ENCODE data around the gene DRD2.

Gene DRD2

GRCh38 chr11:113440816-113441215 is 34.4 kb downstream of the DRD2 start:
- DNase-seq = no peak

DNA sequence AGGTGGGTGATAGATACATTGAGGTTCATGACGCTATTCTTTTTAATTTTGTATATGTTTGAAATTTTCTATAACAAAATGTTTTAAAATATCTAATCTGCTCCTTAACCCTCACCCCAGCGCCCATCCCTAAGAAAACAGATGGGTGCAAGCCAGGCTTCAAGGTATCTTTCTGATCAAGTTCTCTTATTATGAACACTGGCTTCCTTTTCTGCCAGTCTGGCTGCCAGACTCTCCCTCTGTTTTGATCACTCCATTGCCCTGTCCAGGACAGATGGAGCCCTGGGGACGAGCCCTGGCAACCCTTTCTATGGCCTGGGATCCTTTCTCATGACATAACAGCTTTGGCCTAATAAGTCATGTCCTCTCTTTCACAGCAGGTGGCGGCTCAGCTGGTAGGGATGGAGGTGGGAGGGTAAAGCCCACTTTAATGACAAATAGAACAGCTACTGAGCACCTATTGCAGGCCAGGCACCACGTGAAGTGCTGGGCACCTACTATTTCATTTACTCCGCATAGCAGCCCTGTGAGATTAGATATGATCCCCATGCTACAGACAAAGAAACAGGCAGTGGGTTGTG is 38.4 kb downstream of the DRD2 start:
- no peak for DNase-seq

DNA sequence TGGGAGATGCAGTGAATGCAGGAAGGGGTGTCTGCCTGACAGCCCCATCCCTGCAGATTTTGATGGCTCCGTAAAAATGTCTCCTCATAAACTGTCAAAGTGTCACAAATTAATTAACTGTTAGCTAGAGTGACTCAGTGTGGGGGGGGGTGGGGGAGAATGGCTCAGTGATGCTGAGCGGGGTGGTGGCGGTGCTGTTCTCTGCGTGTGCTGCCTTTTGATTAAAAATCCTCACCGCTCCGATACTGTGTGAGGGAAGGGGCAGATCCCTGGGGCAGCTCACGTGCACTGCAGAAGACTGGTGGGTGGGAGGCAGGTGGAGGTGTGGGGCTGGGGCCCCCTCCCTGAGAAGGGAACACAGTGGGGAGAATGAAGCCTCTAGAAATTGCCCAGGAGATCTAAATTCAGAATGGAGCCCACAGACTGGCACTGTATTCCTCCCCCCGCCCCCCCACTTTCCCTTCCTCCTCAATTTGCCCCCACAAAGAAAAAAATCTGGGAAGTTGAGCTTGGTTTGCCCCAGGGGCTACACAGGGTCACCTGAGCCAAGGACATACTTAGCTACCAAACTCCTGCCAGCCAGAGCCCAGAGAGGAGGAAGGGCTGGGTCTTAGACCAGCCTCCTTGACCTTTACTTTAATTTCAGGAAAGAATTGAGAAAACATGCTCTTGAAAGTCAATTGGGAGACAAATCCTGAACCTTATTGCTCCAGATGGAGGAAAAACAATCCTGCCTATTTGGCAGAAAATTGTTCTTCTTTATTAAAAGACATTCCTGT is 39.8 kb downstream of the DRD2 start:
- DNase-seq = no peak

- no peak for DNase-seq
These were observed 43.5 kb downstream of the DRD2 start for GRCh38 chr11:113431746-113432145.

DNA sequence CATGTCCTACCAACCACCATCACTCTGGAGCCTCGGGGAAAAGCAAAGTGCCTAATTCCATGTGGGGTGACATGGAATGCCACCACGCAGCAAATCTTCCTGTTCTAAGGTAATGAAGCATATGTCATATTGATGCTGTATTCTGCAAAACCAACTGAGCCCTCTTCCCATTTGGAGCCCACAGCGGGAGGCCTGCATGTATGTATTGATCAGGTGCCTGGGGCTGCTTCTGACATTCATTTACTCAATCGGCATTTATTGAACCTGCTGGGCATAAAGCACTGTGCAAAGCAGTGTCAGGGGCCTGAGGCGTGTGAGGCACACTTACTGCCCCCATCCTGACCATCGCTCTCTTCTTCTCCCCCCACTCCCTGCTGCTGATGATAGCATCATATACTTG is 48.5 kb downstream of the DRD2 start:
- DNase-seq = no peak

DNA sequence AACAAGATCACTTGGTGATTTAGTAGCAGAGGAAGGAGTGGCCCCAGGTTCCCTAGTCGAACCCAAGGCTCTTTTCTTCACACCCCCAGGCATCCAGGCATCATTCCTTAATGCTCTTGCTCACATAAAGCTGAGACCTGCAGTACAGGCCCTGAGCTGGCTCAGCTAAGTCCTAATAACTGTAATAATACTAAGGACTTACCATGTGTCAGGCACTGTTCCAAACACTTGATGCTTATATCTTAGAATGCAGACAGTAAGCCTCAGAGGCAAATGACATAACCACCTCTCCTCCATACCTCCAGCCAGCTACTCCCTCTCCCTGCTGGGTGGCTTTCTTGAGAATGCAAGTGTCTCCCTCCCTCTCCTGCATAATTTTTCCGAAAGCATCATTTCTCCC is 54.4 kb downstream of the DRD2 start:
- no peak for DNase-seq

- no peak for DNase-seq
These were observed 55.7 kb downstream of the DRD2 start for GRCh38 chr11:113419454-113420003.

DNA sequence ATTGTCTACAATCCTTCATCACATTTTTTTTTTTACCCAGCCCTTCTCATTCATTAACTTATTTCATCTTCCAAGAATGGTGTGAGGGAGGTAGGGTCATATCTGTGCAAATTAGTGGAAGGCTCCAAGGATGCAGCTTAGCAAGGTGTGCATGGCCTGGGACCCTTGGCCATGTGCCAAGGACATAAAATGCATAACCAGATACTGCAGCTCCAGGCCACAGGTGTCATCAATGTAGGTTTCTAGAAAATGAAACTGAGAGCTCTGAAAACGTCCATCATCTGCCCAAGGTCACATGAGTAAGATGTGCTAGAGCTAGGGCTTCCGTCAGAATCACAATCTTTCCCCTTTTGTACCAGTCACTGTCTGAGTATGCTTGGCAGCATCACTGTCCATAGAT is 57.8 kb downstream of the DRD2 start:
- no peak for DNase-seq

DNA sequence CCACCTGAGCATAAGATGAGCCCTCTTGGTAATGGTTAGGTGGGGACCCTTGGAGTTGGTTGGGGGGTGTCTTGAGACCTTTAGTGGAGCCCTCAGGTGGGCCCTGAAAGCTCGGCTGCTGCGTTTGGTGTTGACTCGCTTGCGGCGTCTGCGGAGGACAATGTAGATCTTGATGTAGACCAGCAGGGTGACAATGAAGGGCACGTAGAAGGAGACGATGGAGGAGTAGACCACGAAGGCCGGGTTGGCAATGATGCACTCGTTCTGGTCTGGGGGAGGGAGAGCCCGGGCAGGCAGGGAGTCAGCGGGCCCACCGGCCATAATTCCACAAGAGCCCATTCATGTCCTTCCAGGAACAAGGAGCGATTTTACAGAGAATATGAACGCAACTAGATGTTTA is 59.9 kb downstream of the DRD2 start:
- no peak for DNase-seq

- DNase-seq = no peak
These were observed 62.5 kb downstream of the DRD2 start for GRCh38 chr11:113412675-113413074.

DNA sequence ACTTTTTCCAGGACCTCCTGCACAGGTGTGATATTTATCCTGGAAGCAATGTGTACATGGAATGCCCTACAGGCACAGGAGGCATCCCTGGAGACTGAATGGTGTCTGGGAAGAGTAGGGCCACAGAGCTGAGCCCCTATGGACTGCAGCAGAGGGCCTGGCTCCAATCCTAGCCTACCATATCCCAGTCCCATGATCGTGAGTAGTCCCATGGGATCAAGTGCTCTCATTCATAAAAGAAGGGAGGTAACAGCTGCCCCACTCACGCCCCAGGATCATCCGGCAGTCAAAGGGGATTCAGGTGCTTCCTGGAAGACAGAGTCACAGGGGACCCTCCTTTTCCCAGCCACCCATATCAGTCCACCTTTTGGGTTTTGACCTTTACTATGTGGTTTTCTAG is 63.7 kb downstream of the DRD2 start:
- DNase-seq = no peak

DNA sequence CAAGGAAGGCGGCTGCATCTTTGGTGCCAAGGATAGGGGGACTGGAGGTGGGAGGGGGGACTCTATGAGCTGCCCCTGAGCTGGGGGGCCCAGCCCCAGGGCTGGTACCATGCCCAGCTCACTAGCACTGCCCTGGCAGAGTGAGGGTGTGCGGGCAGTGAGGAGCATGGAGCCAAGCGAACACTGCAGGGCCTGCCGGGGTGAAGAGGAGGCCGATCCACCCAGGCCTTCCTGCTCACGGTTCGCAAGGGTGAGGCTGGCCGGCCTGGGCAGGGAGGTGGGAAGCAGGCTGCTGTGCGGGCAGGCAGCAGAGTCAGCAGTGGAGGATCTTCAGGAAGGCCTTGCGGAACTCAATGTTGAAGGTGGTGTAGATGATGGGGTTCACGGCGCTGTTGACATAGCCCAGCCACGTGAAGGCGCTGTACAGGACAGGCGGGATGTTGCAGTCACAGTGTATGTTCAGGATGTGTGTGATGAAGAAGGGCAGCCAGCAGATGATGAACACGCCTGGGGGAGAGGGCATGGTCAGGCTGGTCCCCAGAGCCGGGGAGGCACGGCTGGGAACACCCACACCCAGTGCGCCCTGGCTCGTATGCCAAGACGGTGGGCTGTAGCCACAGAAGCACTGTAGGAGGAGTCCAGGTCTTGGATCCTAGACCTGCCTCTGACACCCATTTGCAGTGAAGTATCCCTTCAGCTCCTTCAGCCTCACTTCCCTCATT is 64.6 kb downstream of the DRD2 start:
- DNase-seq = no peak

DNA sequence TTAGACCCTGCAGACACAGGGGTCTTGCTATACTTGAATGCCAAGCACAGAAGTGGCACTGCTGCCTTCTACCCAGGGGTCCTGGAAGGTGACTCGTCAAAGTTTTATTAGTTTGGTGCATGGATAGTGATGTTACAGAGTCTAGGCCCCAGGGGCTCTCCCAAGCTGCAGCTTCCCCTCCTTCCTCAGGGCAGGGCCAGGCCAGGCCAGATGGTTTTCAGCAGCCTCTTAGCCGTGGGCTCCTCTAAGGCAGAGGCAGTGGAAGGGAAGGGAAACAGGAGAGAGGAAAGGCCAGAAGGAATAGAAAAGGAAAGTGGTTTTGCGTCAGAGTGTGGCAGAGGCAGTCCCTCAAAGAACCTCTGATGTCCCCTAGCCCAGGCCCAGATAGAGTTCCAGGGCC is 65.7 kb downstream of the DRD2 start:
- no peak for DNase-seq

DNA sequence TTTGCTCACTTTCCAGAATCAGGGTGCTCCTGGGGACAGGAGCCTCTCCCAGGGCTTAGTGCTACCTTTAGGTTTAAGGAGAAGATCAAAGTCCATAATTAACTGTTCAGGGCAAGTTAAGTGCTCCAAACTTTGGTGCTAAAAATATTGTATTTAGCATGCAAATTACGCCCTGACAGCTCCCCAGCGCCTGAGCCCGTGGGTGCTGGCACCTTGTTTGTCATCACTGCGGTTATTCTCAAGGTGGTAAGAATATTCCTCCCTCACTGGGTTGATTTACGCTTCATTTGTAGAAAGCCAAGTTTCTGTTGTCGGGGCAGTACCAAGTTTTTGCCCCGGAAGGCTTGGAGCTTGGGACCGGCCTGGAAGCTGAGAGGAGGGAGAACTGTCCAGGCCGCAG is 66.3 kb downstream of the DRD2 start:
- DNase-seq = no peak

GRCh38 chr11:113408206-113408605 is 67.0 kb downstream of the DRD2 start:
- DNase-seq = no peak

GRCh38 chr11:113407163-113407562 is 68.0 kb downstream of the DRD2 start:
- DNase-seq = no peak

GRCh38 chr11:113405724-113406478 is 69.3 kb downstream of the DRD2 start:
- DNase-seq = no peak

DNA sequence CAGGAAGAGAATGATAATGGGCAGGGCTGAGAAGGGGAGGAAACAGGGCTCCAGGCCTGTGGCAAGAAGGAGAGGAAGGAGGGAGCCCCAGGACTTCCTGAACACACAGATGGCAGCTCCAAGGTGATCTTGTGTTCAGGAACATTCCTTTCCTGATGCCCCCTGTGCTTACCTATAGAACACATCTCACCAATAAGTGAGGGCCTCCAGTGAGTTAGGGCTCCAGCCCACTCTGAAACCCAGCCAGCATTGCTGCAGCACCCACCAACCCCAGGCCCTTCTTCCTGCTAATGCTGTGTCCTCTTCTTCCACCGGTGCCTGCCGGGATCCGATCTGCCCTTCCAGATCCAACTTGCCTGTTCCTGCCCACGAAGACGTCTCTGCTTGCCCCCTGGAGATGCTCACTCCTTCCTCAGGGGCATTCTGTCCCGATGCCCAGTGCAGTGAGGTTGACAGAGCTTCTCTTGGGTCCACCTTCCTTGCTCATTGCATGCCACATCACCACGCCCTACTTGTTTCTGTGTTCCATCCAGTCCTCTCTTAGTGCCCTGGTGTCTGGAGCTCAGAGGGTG is 70.3 kb downstream of the DRD2 start:
- DNase-seq = no peak

- DNase-seq = peak; percentile 69
These were observed 73.5 kb downstream of the DRD2 start for GRCh38 chr11:113401718-113402117.

DNA sequence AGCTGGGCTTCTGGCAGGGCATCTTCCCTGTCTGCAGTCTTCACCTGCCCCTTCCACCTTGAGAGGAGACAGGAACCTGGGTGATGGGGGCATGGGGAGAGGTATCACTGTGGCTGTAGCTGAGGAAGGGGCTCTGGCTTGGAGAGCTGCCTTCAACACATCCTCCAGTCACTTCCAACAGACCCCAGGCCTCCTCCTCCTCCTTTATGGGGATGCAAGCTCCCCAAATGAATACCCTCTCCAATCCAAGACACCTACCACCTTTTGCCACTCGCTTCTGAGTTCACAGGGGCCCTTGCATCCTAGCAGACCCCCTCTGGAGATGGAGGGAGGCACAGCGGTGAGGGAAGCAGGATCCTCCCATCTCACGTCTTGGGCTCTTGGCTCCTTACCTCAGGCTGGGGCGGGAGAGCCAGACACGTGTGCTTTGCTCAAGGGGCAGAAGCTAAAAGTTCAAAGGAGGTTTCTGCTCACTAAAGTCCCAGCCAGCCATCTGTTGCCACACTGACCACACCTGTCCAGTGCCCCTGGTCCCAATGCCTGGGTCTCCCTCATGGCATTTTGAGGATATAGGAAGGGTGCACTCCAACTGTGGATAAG is 74.5 kb downstream of the DRD2 start:
- DNase-seq = no peak

GRCh38 chr11:113398669-113399430 is 76.3 kb downstream of the DRD2 start:
- DNase-seq = no peak

GRCh38 chr11:113397821-113398220 is 77.4 kb downstream of the DRD2 start:
- DNase-seq = no peak
